Endothelial cell of umbilical vein (primary cell): Measurements from ENCODE around the gene WDR7. TPM values are rescaled to one million over a fixed set of nuclear protein-coding genes. Genes with fewer than 3 reads are reported as not detected.

ENCODE experiments used
- BruUV-seq: library from RNA; stranded (reverse); fragments of 400-500 nt; replicated peaks from 2 replicates; lab custom pipeline; 2021; lab: Mats Ljungman, UMichigan
- CTCF ChIA-PET: fragments of 300-600, 350-600 bp; sonication (Branson Sonifier 250); formaldehyde crosslinking; loops from one replicate; lab custom pipeline; 2021; ENCODE audit warnings: antibody characterized with exemption, inconsistent platforms; lab: Charles Lee
- POLR2A ChIA-PET: fragments of 300-600, 350-600 bp; sonication (Branson Sonifier 250); formaldehyde crosslinking; loops from one replicate; lab custom pipeline; 2021; ENCODE audit warnings: antibody characterized with exemption, inconsistent platforms; lab: Charles Lee
- DNase-seq: peaks from one replicate; pipeline ENCODE4 v3.0.0-alpha.2; 2011; ENCODE audit warnings: low read depth, low spot score
- FAIRE-seq: peaks from 2 replicates; lab custom pipeline; 2011; peaks lifted over from hg19 to GRCh38; lab: Jason Lieb, UNC
- H2AFZ ChIP-seq: 2 replicates; pipeline ENCODE4 v1.6.0; 2012; ENCODE audit warnings: low read depth, low read length, control low read depth, inconsistent platforms
- H3K27ac ChIP-seq: 2 replicates; pipeline ENCODE4 v1.5.1; 2011; ENCODE audit warnings: low read depth, mild to moderate bottlenecking, control low read depth, low read length, moderate library complexity; ENCODE audit not compliant: insufficient read depth
- H3K27me3 ChIP-seq, 2 experiments: 2 replicates each; pipeline versions ENCODE4 v1.6.0 to v1.6.1; 2011; ENCODE audit warnings: low read length in 2 of 2, mixed read lengths in 1 of 2; ENCODE audit not compliant: control insufficient read depth in 2 of 2, insufficient read depth in 2 of 2
- H3K36me3 ChIP-seq, 2 experiments: 2 replicates in 1 of 2; 3 replicates in 1 of 2; pipeline ENCODE4 v1.5.1; 2011; ENCODE audit warnings: low read length in 2 of 2, mild to moderate bottlenecking in 1 of 2, moderate library complexity in 1 of 2; ENCODE audit not compliant: control insufficient read depth in 2 of 2, insufficient read depth in 2 of 2; ENCODE audit errors: extremely low read depth in 1 of 2
- H3K4me1 ChIP-seq: 3 replicates; pipeline ENCODE4 v1.5.1; 2011; ENCODE audit warnings: mild to moderate bottlenecking, low read length; ENCODE audit not compliant: control insufficient read depth, insufficient read depth; ENCODE audit errors: extremely low read depth
- H3K4me2 ChIP-seq: 2 replicates; pipeline ENCODE4 v1.6.1; 2011; ENCODE audit warnings: low read length, control low read depth, mixed read lengths; ENCODE audit not compliant: insufficient read depth
- H3K4me3 ChIP-seq, 3 experiments: fragments of 200-600 bp in 1 of 3; sonication (generic), shearing (Covaris generic) in 1 of 3; replicated peaks in 1 of 3; 2 replicates each; pipeline ENCODE4 v1.5.1; 2011 to 2016; ENCODE audit warnings: control low read depth in 3 of 3, low read length in 3 of 3, mild to moderate bottlenecking in 2 of 3, inconsistent platforms in 1 of 3, low read depth in 1 of 3, moderate library complexity in 1 of 3; ENCODE audit not compliant: insufficient read depth in 1 of 3
- H3K79me2 ChIP-seq: 2 replicates; pipeline ENCODE4 v1.6.0; 2012; ENCODE audit warnings: low read length, inconsistent platforms; ENCODE audit not compliant: control insufficient read depth, insufficient read depth
- H3K9ac ChIP-seq: replicated peaks from 2 replicates; pipeline ENCODE3; 2011; ENCODE audit warnings: low read length, control low read depth; ENCODE audit not compliant: insufficient read depth; ENCODE audit errors: extremely low read depth
- H3K9me1 ChIP-seq: replicated peaks from 3 replicates; pipeline ENCODE4 v1.6.0; 2011; ENCODE audit warnings: mild to moderate bottlenecking, low read length; ENCODE audit not compliant: control insufficient read depth, insufficient read depth; ENCODE audit errors: extremely low read depth
- H3K9me3 ChIP-seq: replicated peaks from 2 replicates; pipeline ENCODE4 v1.5.1; 2012; ENCODE audit warnings: low read length, inconsistent platforms; ENCODE audit not compliant: control insufficient read depth, insufficient read depth
- H4K20me1 ChIP-seq: replicated peaks from 2 replicates; pipeline ENCODE3; 2011; ENCODE audit warnings: mild to moderate bottlenecking, low read length; ENCODE audit not compliant: control insufficient read depth, insufficient read depth; ENCODE audit errors: extremely low read depth
- EZH2 ChIP-seq: IDR thresholded peaks from 2 replicates; pipeline ENCODE4 v1.6.1; 2012; ENCODE audit warnings: borderline replicate concordance, low read depth, mild to moderate bottlenecking, moderate library complexity, low read length, inconsistent platforms; ENCODE audit not compliant: severe bottlenecking
- FOS ChIP-seq: IDR thresholded peaks from 2 replicates; pipeline ENCODE4 v1.6.1; 2011; ENCODE audit warnings: mild to moderate bottlenecking, low read length, moderate library complexity, borderline replicate concordance; ENCODE audit not compliant: insufficient read depth
- GATA2 ChIP-seq: IDR thresholded peaks from 2 replicates; pipeline ENCODE4 v1.7.0; 2011; ENCODE audit warnings: low read depth, mild to moderate bottlenecking, moderate library complexity, mixed read lengths, low read length; ENCODE audit not compliant: insufficient read length, insufficient read depth
- JUN ChIP-seq: IDR thresholded peaks from 2 replicates; pipeline ENCODE4 v1.6.1; 2011; ENCODE audit warnings: borderline replicate concordance, low read depth; ENCODE audit not compliant: insufficient read length, insufficient read depth
- MYC ChIP-seq: IDR thresholded peaks from one replicate; pipeline ENCODE4 v1.6.1; 2011; ENCODE audit warnings: mild to moderate bottlenecking, low read depth, low read length
- POLR2A ChIP-seq: IDR thresholded peaks from 2 replicates; pipeline ENCODE4 v1.6.1; 2012; ENCODE audit warnings: low read depth, mild to moderate bottlenecking, control low read depth, low read length
- POLR2AphosphoS5 ChIP-seq: IDR thresholded peaks from 2 replicates; pipeline ENCODE4 v1.6.1; 2012; ENCODE audit warnings: low read depth, mild to moderate bottlenecking, control low read depth, low read length, moderate library complexity; ENCODE audit not compliant: insufficient read depth
- dilution Hi-C: fragments of 300-500 bp; cut with MboI; formaldehyde crosslinking; loops from one replicate; pipeline ENCODE4 v1.15.0; 2019; ENCODE audit warnings: low sequenced_read_pairs; ENCODE audit not compliant: extremely low pct_ligation_motif_present
- intact Hi-C: fragments of 100-400 bp; cut with micrococcal nuclease; formaldehyde crosslinking; loops from one replicate; pipeline ENCODE4 v1.10.0; 2022
- polyA plus RNA-seq, 4 experiments: library from polyadenylated mRNA; depleted of rRNA in 3 of 4; stranded (reverse) in 3 of 4; unstranded in 1 of 4; fragments of >200 nt; gene quantifications; 2 replicates each; pipeline versions ENCODE4 v1.2.1 to v1.2.3, GENCODE V29; 2011 to 2012; ENCODE audit warnings: missing spikeins in 1 of 4
- total RNA-seq: library from RNA; stranded (reverse); gene quantifications from 2 replicates; pipeline ENCODE4 v1.2.3, GENCODE V29; 2021
- TF ChIP-seq, protein P1 (sequence below), 2 donors: IDR thresholded peaks; 1 replicate in 1 of 2; 2 replicates in 1 of 2; pipeline ENCODE4 v1.5.1; 2011; ENCODE audit warnings: low read length in 2 of 2, mild to moderate bottlenecking in 2 of 2, moderate library complexity in 2 of 2, control low read depth in 1 of 2, inconsistent platforms in 1 of 2, low read depth in 1 of 2; ENCODE audit not compliant: insufficient read depth in 1 of 2; ENCODE audit errors: extremely low read depth in 1 of 2
- TF ChIP-seq, protein P2 (sequence below): IDR thresholded peaks from 2 replicates; pipeline ENCODE4 v1.6.1; 2011; ENCODE audit not compliant: insufficient read depth, insufficient read length

Gene WDR7
- total and polyA plus RNA-seq, 2 donors (not counting 3 experiments of a cell fraction or from before 2014, with no cell fraction given), result 5.9 to 19.0 TPM

DNA sequence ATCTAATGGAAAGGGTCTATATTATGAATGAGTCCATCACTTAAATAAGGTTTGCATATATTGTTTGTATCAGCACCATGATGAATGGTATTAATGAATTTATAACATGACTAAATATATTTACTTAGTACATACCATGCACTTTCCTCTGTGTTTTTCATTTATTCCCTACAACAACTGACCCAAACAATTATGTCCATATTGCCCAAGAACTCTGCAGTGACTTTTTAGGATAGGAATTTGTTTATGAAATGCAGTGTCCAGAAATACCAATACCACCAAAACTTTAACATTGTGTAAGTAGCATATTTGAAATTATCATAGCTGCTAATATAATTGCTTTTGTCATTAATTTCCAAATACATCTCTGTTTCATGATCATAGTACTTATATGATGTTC is 119.7 kb downstream of the WDR7 start:
- no peak for FAIRE-seq
- Histone ChIP-seq H3K4me3 (no peak overlapping the region), H3K4me2 (no peak overlapping the region), H3K36me3 (no peaks in the 10 kb centered on the region), H3K79me2 (no peaks in the 10 kb centered on the region), H4K20me1 (no peaks in the 10 kb centered on the region), H3K27ac (no peak overlapping the region), H3K27me3 (no peaks in the 10 kb centered on the region), H3K9ac (no peak overlapping the region), H2AFZ (no peak overlapping the region), H3K9me3 (no peaks in the 10 kb centered on the region), H3K9me1 (no peaks in the 10 kb centered on the region), H3K4me1 (no peaks in the 10 kb centered on the region)
- dilution Hi-C loops (no loop called here), intact Hi-C loops (no loop called here)
- CTCF ChIA-PET, result no interaction called here
- TF ChIP-seq GATA2 (no peak), JUN (no peak), POLR2AphosphoS5 (no peak), POLR2A (no peak), FOS (no peak), EZH2 (no peak), MYC (no peak)
- TF ChIP-seq, protein P1, sequence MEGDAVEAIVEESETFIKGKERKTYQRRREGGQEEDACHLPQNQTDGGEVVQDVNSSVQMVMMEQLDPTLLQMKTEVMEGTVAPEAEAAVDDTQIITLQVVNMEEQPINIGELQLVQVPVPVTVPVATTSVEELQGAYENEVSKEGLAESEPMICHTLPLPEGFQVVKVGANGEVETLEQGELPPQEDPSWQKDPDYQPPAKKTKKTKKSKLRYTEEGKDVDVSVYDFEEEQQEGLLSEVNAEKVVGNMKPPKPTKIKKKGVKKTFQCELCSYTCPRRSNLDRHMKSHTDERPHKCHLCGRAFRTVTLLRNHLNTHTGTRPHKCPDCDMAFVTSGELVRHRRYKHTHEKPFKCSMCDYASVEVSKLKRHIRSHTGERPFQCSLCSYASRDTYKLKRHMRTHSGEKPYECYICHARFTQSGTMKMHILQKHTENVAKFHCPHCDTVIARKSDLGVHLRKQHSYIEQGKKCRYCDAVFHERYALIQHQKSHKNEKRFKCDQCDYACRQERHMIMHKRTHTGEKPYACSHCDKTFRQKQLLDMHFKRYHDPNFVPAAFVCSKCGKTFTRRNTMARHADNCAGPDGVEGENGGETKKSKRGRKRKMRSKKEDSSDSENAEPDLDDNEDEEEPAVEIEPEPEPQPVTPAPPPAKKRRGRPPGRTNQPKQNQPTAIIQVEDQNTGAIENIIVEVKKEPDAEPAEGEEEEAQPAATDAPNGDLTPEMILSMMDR (IDR thresholded peaks at IDR 0.05; ENCODE audit: extremely low read depth in 1 of 2, insufficient read depth in 1 of 2, low read depth in 1 of 2, low read length in 2 of 2), result no peak
- TF ChIP-seq, protein P2, sequence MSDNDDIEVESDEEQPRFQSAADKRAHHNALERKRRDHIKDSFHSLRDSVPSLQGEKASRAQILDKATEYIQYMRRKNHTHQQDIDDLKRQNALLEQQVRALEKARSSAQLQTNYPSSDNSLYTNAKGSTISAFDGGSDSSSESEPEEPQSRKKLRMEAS, result no peak
- no peak for DNase-seq
- POLR2A ChIA-PET, result no interaction called here
- no TSS peak for BruUV-seq
